Aorta (tissue), 5 donors: ENCODE measurements around the gene RAI1. TPM values are rescaled to one million over a fixed set of nuclear protein-coding genes. Genes with fewer than 3 reads are reported as not detected.

ENCODE experiments used
- ATAC-seq: fragments of 200-7000 bp; cut with Tn5 transposase; one replicate; pipeline ENCODE4 v1.9.1; 2022; ENCODE audit warnings: moderate library complexity; ENCODE audit not compliant: low FRiP score
- DNase-seq, 2 donors: peaks; one replicate each; pipeline ENCODE4 v3.0.0-alpha.2; 2020
- H3K27ac ChIP-seq, 2 donors: one replicate each; pipeline ENCODE4 v1.5.1; 2013; ENCODE audit warnings: low read length in 2 of 2, mild to moderate bottlenecking in 2 of 2, moderate library complexity in 2 of 2, control low read depth in 1 of 2, inconsistent platforms in 1 of 2, low read depth in 1 of 2
- H3K27me3 ChIP-seq, 2 donors: one replicate each; pipeline ENCODE4 v1.6.1; 2013; ENCODE audit warnings: control low read depth in 1 of 2, low read length in 1 of 2, mild to moderate bottlenecking in 1 of 2, moderate library complexity in 1 of 2; ENCODE audit not compliant: insufficient read depth in 2 of 2, control insufficient read depth in 1 of 2
- H3K36me3 ChIP-seq, 2 donors: one replicate each; pipeline ENCODE4 v1.6.1; 2013; ENCODE audit warnings: control low read depth in 1 of 2, low read length in 1 of 2, mild to moderate bottlenecking in 1 of 2; ENCODE audit not compliant: insufficient read depth in 2 of 2, control insufficient read depth in 1 of 2
- H3K4me1 ChIP-seq, 2 donors: one replicate each; pipeline ENCODE4 v1.6.1; 2013; ENCODE audit warnings: low read length in 2 of 2, control low read depth in 1 of 2, mild to moderate bottlenecking in 1 of 2, moderate library complexity in 1 of 2; ENCODE audit not compliant: insufficient read depth in 2 of 2, control insufficient read depth in 1 of 2
- H3K4me3 ChIP-seq, 2 donors: one replicate each; pipeline ENCODE4 v1.5.1; 2013; ENCODE audit warnings: low read length in 2 of 2, control low read depth in 1 of 2, mild to moderate bottlenecking in 1 of 2
- H3K9me3 ChIP-seq: one replicate; pipeline ENCODE4 v1.6.1; 2013; ENCODE audit warnings: mild to moderate bottlenecking, low read length; ENCODE audit not compliant: control insufficient read depth
- WGBS, 2 donors: extraction: QIAGEN DNeasy Blood & Tissue Kit; methylation state at CpG; one replicate each; pipeline ENCODE4 v1.1.7; 2013; 5-methylcytosine and 5-hydroxymethylcytosine counted together
- intact Hi-C, 2 donors: fragments of 100-400 bp; cut with DNase I; formaldehyde crosslinking; loops; one replicate each; pipeline versions ENCODE4 v1.14.2 to v1.15.0; 2022
- polyA plus RNA-seq, 2 donors: library from polyadenylated mRNA; stranded (reverse); fragments of 200-250 nt; gene quantifications; one replicate each; pipeline ENCODE4 v1.2.3, GENCODE V29; 2013
- total RNA-seq, 2 donors: library from RNA; stranded (reverse); fragmentation: NEBNext Ultra II Directional; extraction: Animal tissue kit (Norgen Biotek cat#: 25700); gene quantifications; one replicate each; pipeline ENCODE4 v1.2.1, GENCODE V29; 2021
- donor health status: healthy with polysubstance abuse.
- donor health status: Bipolar disorder and iron deficiency.
- donor health status: DM: no; HTN: no; CAD: no.
- donor health status: DM: no; HTN: no; CAD: no.
- donor health status: DM: yes; HTN: yes; CAD: no.

RAI1 gene
- total and polyA plus RNA-seq, 4 donors = 2.0 to 35.8 (median 15.4) TPM

- no peak for DNase-seq
- ATAC-seq = no peak
- Histone ChIP-seq H3K27me3 (no peaks in the 10 kb centered on the region), H3K4me3 (no peak overlapping the region), H3K4me1 (no peaks in the 10 kb centered on the region), H3K36me3 (no peaks in the 10 kb centered on the region), H3K9me3 (no peaks in the 10 kb centered on the region), H3K27ac (no peak overlapping the region)
- intact Hi-C loops = loop anchor here (2.0 to 10.0 kb wide), 3 partner anchors 47 to 221 kb away; partner anchors contain the start of genes ATPAF2 (in 1 of the 2) and GID4 (in 1 of the 2)
- WGBS, 2 donors = 88 to 91% methylated on average over 16 of the region's 16 CpGs
Measured at GRCh38 chr17:17813725-17814095, 132.5 kb downstream of the RAI1 start.

DNA sequence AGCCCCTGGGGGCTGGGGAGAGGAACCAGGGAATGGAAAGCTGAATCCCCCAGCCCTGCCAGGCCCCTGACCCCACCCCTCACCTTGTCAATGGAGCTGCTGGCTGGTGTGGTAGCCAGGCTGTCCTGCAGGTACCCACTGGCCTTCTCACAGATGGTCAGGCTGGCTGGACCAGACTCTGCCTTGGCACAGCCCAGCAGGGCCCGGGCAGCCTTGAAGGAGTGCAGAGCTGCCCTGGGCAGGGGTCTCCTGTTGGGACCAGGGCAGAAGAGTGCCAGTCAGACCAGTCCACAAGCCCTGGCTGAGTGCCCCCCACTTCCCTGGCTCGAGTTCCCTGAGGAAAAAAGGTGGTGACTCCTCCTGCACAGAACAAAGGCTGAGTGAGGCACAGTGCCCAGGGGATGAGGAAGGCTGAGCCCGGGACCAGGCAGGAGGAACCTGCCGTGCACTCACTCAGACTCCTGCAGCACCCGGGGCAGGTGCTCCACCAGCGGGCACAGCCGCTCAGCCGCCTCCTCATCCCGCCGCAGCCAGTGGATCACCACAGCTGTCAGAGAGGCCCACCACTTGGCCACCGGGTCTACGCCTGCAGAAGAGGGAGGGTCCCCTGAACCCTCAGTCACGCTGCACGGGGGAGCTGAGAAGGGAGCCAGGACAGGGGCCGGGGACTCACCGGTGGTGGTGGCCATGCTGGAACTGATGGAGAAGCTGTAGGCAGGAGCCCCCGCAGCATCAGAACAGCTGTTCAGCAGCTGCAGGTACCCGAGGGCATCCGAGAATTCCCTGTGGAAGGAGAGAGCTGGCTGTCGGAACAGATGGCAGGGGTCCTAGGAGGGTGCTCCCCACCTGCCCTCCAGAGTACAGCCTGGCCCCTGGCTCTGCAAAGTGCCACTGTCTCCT is 133.2 kb downstream of the RAI1 start:
- Histone ChIP-seq H3K4me1 (no peaks in the 10 kb centered on the region), H3K27me3 (no peaks in the 10 kb centered on the region), H3K27ac (no peak overlapping the region), H3K4me3 (no peak overlapping the region), H3K9me3 (no peaks in the 10 kb centered on the region), H3K36me3 (no peaks in the 10 kb centered on the region)
- intact Hi-C loops = loop anchor here (5.0 to 10.0 kb wide), 2 partner anchors 108 to 220 kb away; partner anchors contain the start of genes ATPAF2 (in 1 of the 2) and GID4 (in 1 of the 2)
- ATAC-seq = no peak
- WGBS, 2 donors = 86 to 89% methylated on average over 18 to 20 of the region's 20 CpGs
- no peak for DNase-seq

DNA sequence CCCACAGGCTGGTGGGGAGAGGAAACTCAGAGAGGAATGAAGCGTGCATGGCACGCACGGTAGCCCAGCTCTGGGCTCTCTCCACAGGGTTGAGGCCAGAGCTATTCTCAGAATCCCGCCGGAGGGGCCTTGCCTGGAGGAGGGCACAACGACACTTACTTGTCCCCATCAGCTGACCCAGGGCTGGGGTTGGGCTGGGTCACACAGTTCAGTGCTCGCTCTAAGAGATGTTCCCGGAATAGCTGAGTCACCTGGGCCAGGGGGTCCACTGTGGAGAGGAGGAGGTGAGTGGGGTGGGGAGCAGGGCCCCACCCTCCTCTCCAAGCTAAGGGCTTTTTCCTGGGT is 133.8 kb downstream of the RAI1 start:
- no peak for ATAC-seq
- intact Hi-C loops = loop anchor here in 1 of 2 donors (10.0 kb wide), 1 partner anchor 220 kb away; the partner anchor contains the start of genes ATPAF2 and GID4
- Histone ChIP-seq H3K27ac (no peak overlapping the region), H3K36me3 (no peaks in the 10 kb centered on the region), H3K27me3 (no peaks in the 10 kb centered on the region), H3K4me1 (no peaks in the 10 kb centered on the region), H3K4me3 (no peak overlapping the region), H3K9me3 (no peaks in the 10 kb centered on the region)
- 58 to 62% methylated on average over 8 of the region's 8 CpGs for WGBS, 2 donors
- no peak for DNase-seq

DNA sequence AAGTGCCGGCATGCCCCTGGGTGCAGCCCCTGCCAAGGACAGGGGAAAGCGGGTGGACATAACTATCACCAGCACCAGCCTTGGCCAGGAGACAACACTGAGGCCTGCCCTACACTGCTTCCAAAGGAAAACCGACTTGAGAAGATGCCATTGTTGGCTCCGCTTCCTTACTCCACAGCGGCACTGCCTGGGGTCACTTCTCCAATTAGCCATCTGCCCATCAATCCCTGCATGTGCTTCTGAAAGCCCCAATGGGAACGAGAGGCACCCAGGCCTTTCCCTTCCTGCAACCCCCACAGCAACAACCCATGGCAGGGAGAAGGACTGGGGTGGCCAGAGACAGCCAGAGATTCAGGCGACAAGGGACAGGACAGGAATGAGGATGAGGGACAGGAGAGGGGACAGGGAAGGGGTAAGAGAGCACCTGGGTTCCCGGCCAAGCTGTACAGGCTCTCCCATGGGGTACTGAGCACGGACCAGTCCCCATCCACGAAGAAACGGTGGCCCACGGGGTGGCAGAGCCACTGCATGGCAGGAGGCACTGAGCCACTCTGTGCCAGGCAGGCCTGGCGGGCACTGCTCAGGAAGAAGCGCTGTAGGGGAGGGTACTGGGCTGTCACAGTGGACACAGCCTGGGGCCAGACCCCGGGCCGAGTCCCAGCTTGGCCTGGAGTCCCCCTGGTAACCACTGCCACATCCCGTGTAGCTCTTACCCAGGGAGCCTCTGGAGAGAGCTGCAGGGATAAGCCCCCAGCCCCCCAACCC is 134.4 kb downstream of the RAI1 start:
- Histone ChIP-seq H3K9me3 (no peaks in the 10 kb centered on the region), H3K27me3 (no peaks in the 10 kb centered on the region), H3K36me3 (no peaks in the 10 kb centered on the region), H3K27ac (no peak overlapping the region), H3K4me1 (no peaks in the 10 kb centered on the region), H3K4me3 (no peak overlapping the region)
- intact Hi-C loops = loop anchor here in 1 of 2 donors (10.0 kb wide), 1 partner anchor 219 kb away; the partner anchor contains the start of genes ATPAF2 and GID4
- whole genome bisulfite sequencing, 2 donors = 80 to 82% methylated on average over 16 to 17 of the region's 17 CpGs
- no peak for DNase-seq
- ATAC-seq = no peak

DNA sequence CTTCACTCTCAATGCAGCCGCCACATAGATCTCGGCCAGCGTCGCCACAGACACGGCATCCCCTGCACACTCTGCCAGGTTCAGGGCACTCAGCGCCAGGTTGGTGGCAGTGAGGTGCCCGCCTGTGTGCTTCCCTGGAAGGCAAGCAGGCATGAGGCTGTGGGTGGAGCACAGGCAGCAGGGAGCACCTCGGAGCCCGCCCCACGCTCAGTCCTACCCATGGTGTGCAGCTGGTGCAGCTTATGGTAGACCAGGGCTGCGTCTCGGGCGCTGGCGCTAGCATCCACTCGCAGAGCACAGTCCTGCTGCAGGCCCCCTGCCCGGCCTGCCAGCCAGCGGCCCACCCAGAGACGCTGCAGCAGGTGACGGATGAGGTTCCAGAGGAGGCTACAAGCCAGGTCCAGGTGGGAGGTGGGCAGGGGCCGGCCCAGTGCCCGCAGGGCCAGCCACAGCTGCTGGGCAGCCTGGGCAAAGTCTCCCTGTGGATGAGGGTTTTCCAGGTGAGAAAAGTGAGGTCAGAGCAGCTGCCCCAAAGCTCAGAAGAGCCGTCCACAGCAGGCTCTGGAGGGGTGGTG is 135.1 kb downstream of the RAI1 start:
- Histone ChIP-seq H3K36me3 (no peaks in the 10 kb centered on the region), H3K9me3 (no peaks in the 10 kb centered on the region), H3K4me3 (no peak overlapping the region), H3K4me1 (no peaks in the 10 kb centered on the region), H3K27ac (no peak overlapping the region), H3K27me3 (no peaks in the 10 kb centered on the region)
- 95 to 96% methylated on average over 22 of the region's 22 CpGs for WGBS, 2 donors
- ATAC-seq (no peak), DNase-seq (no peak)
- intact Hi-C loops = loop anchor here in 1 of 2 donors (10.0 kb wide), 1 partner anchor 218 kb away; the partner anchor contains the start of genes ATPAF2 and GID4

GRCh38 chr17:17816831-17817551 is 135.7 kb downstream of the RAI1 start:
- WGBS, 2 donors = 90 to 91% methylated on average over 24 of the region's 24 CpGs
- H3K9me3 ChIP-seq = no peaks in the 10 kb centered on the region
- H3K4me3 ChIP-seq = no peak overlapping the region
- intact Hi-C loops = loop anchor here in 1 of 2 donors (10.0 kb wide), 1 partner anchor 218 kb away; the partner anchor contains the start of genes ATPAF2 and GID4
- H3K36me3 ChIP-seq = no peaks in the 10 kb centered on the region
- H3K27ac ChIP-seq = no peak overlapping the region
- DNase-seq (no peak), ATAC-seq (no peak)
- H3K4me1 ChIP-seq = no peaks in the 10 kb centered on the region
- no peaks in the 10 kb centered on the region for H3K27me3 ChIP-seq

GRCh38 chr17:17817552-17817947 is 136.3 kb downstream of the RAI1 start:
- 90 to 91% methylated on average over 10 of the region's 10 CpGs for WGBS, 2 donors
- H3K27me3 ChIP-seq = no peaks in the 10 kb centered on the region
- no peaks in the 10 kb centered on the region for H3K4me1 ChIP-seq
- no peak overlapping the region for H3K27ac ChIP-seq
- H3K9me3 ChIP-seq = no peaks in the 10 kb centered on the region
- no peak overlapping the region for H3K4me3 ChIP-seq
- no peak for ATAC-seq
- no peaks in the 10 kb centered on the region for H3K36me3 ChIP-seq
- DNase-seq = no peak
- intact Hi-C loops = loop anchor here in 1 of 2 donors (10.0 kb wide), 1 partner anchor 217 kb away; the partner anchor contains the start of genes ATPAF2 and GID4

GRCh38 chr17:17818088-17818526 is 136.8 kb downstream of the RAI1 start:
- Histone ChIP-seq H3K4me3 (no peak overlapping the region), H3K9me3 (no peaks in the 10 kb centered on the region), H3K27ac (no peak overlapping the region), H3K4me1 (no peaks in the 10 kb centered on the region), H3K27me3 (no peaks in the 10 kb centered on the region), H3K36me3 (no peaks in the 10 kb centered on the region)
- no peak for DNase-seq
- 88 to 89% methylated on average over 10 of the region's 10 CpGs for WGBS, 2 donors
- intact Hi-C loops = loop anchor here in 1 of 2 donors (10.0 kb wide), 1 partner anchor 217 kb away; the partner anchor contains the start of genes ATPAF2 and GID4
- ATAC-seq = no peak
